Gastroesophageal sphincter (tissue), 3 donors: ENCODE data around the gene PPL.

Experiments
- CTCF ChIP-seq, 4 experiments: fragments of 200-600 bp in 2 of 4; fragments of 450-650 bp in 2 of 4; sonication (generic) in 1 of 4; IDR thresholded peaks; one replicate each; pipeline ENCODE4 v1.5.1; 2017 to 2019; ENCODE audit warnings: antibody characterized with exemption in 4 of 4, mild to moderate bottlenecking in 2 of 4, moderate library complexity in 2 of 4
- POLR2A ChIP-seq, 2 donors: fragments of 450-650 bp; IDR thresholded peaks; one replicate each; pipeline ENCODE4 v1.6.1; 2017; ENCODE audit warnings: antibody characterized with exemption in 2 of 2, mild to moderate bottlenecking in 2 of 2, moderate library complexity in 1 of 2

- TF ChIP-seq POLR2A (IDR thresholded peaks at IDR 0.05), result no peak
- TF ChIP-seq CTCF (IDR thresholded peaks at IDR 0.05), result no peak
Observed at GRCh38 chr16:4900036-4900435, 36.9 kb downstream of the PPL start.
